OCI-LY7 (cell line): ENCODE data around the gene FRAS1. TPM values are rescaled to one million over a fixed set of nuclear protein-coding genes. Genes with fewer than 3 reads are reported as not detected.

Experiments
- BruUV-seq: library from RNA; stranded (reverse); fragments of 400-500 nt; replicated peaks from 2 replicates; lab custom pipeline; 2021; lab: Mats Ljungman, UMichigan
- CTCF ChIA-PET: fragments of 300-600 bp; sonication (Branson Sonifier 250); formaldehyde crosslinking; loops from one replicate; lab custom pipeline; 2022; ENCODE audit warnings: antibody characterized with exemption; ENCODE audit not compliant: unreplicated experiment; lab: Charles Lee
- POLR2A ChIA-PET: fragments of 300-600 bp; sonication (Branson Sonifier 250); formaldehyde crosslinking; loops from one replicate; lab custom pipeline; 2022; ENCODE audit warnings: antibody characterized with exemption; lab: Charles Lee
- DNase-seq: peaks from one replicate; pipeline ENCODE4 v3.0.0-alpha.2; 2015; ENCODE audit warnings: low spot score
- H2AFZ ChIP-seq: fragments of 200-600 bp; sonication (generic), shearing (Covaris generic); 2 replicates; pipeline ENCODE4 v1.6.1; 2014; ENCODE audit warnings: mild to moderate bottlenecking, antibody characterized with exemption, low read length, moderate library complexity
- H3K27ac ChIP-seq: fragments of 200-600 bp; sonication (generic); 2 replicates; pipeline ENCODE4 v1.5.1; 2014; ENCODE audit warnings: mixed run types, low read depth, mild to moderate bottlenecking, moderate library complexity, low read length, inconsistent platforms; ENCODE audit not compliant: poor library complexity, severe bottlenecking
- H3K36me3 ChIP-seq: fragments of 200-600 bp; sonication (generic); 2 replicates; pipeline ENCODE4 v1.6.1; 2014; ENCODE audit warnings: mild to moderate bottlenecking, antibody characterized with exemption, low read length, moderate library complexity, mixed read lengths; ENCODE audit not compliant: insufficient read depth
- H3K4me1 ChIP-seq: fragments of 200-600 bp; sonication (generic); 2 replicates; pipeline ENCODE4 v1.5.1; 2014; ENCODE audit warnings: mild to moderate bottlenecking, low read length; ENCODE audit not compliant: insufficient read depth, poor library complexity, severe bottlenecking
- H3K4me2 ChIP-seq: fragments of 200-600 bp; sonication (generic); 2 replicates; pipeline ENCODE4 v1.6.1; 2014; ENCODE audit warnings: mild to moderate bottlenecking, low read length
- H3K4me3 ChIP-seq: fragments of 200-600 bp; sonication (generic); 2 replicates; pipeline ENCODE4 v1.5.1; 2014; ENCODE audit warnings: mild to moderate bottlenecking, low read depth, low read length; ENCODE audit not compliant: poor library complexity, severe bottlenecking
- H3K79me2 ChIP-seq: fragments of 200-600 bp; sonication (generic); 2 replicates; pipeline ENCODE4 v1.6.1; 2016; ENCODE audit warnings: low read depth, mild to moderate bottlenecking, low read length, moderate library complexity, mixed read lengths; ENCODE audit not compliant: insufficient read depth
- H3K9me2 ChIP-seq: fragments of 200-600 bp; sonication (generic); 2 replicates; pipeline ENCODE4 v1.6.1; 2016; ENCODE audit warnings: mild to moderate bottlenecking, low read length, mixed read lengths; ENCODE audit not compliant: insufficient read depth
- H3K9me3 ChIP-seq: fragments of 200-600 bp; sonication (generic); 2 replicates; pipeline ENCODE4 v1.6.1; 2014; ENCODE audit warnings: mild to moderate bottlenecking, mixed run types, low read length, mixed read lengths
- H4K20me1 ChIP-seq: fragments of 200-600 bp; sonication (generic); 2 replicates; pipeline ENCODE4 v1.6.1; 2014; ENCODE audit warnings: mild to moderate bottlenecking, antibody characterized with exemption, low read length, moderate library complexity, mixed read lengths; ENCODE audit not compliant: insufficient read depth
- CTCF ChIP-seq: fragments of 200-600 bp; sonication (generic); conservative IDR thresholded peaks from 2 replicates; pipeline ENCODE4 v1.5.1; 2014; ENCODE audit warnings: mild to moderate bottlenecking, antibody characterized with exemption, low read length, moderate library complexity, mixed read lengths
- EZH2phosphoT487 ChIP-seq: fragments of 200-600 bp; sonication (generic); IDR thresholded peaks from 2 replicates; pipeline ENCODE4 v1.6.1; 2018; ENCODE audit warnings: low read depth, borderline replicate concordance, mild to moderate bottlenecking, mixed run types, antibody characterized with exemption, low read length, moderate library complexity, mixed read lengths
- intact Hi-C: fragments of 100-400 bp; cut with micrococcal nuclease; formaldehyde crosslinking; loops from one replicate; pipeline ENCODE4 v1.10.0; 2022; ENCODE audit not compliant: unreplicated experiment
- total RNA-seq, 2 experiments: library from RNA; depleted of rRNA in 1 of 2; stranded (reverse); fragments of >200 nt in 1 of 2; shearing (Covaris generic) in 1 of 2; gene quantifications; 2 replicates each; pipeline ENCODE4 v1.2.3, GENCODE V29; 2014 to 2022

Gene FRAS1
- total RNA-seq, 2 experiments from 2014 or later = 0.19 to 0.30 TPM

- Histone ChIP-seq H3K36me3 (no peaks in the 10 kb centered on the region), H3K9me3 (no peaks in the 10 kb centered on the region), H3K4me2 (no peak overlapping the region), H4K20me1 (no peaks in the 10 kb centered on the region), H3K27ac (no peak overlapping the region), H3K9me2 (no peaks in the 10 kb centered on the region), H3K4me1 (no peaks in the 10 kb centered on the region), H3K79me2 (no peaks in the 10 kb centered on the region), H3K4me3 (no peak overlapping the region), H2AFZ (no peak overlapping the region)
- intact Hi-C loops = no loop called here
- TF ChIP-seq CTCF = no peak
- TF ChIP-seq EZH2phosphoT487 = no peak
- BruUV-seq = no TSS peak
- CTCF ChIA-PET = no interaction called here
- POLR2A ChIA-PET = no interaction called here
- DNase-seq = no peak
These were observed 160.4 kb downstream of the FRAS1 start for GRCh38 chr4:78217557-78217956.

GRCh38 chr4:78218260-78218659, 161.1 kb downstream of the FRAS1 start:
- ChIA-PET CTCF (no interaction called here), POLR2A (no interaction called here)
- Histone ChIP-seq H4K20me1 (no peaks in the 10 kb centered on the region), H3K36me3 (no peaks in the 10 kb centered on the region), H3K9me2 (no peaks in the 10 kb centered on the region), H3K4me3 (no peak overlapping the region), H2AFZ (no peak overlapping the region), H3K27ac (no peak overlapping the region), H3K79me2 (no peaks in the 10 kb centered on the region), H3K4me2 (no peak overlapping the region), H3K9me3 (no peaks in the 10 kb centered on the region), H3K4me1 (no peaks in the 10 kb centered on the region)
- intact Hi-C loops = no loop called here
- no peak for TF ChIP-seq EZH2phosphoT487
- TF ChIP-seq CTCF = no peak
- no TSS peak for BruUV-seq
- DNase-seq = no peak

GRCh38 chr4:78219825-78220224, 162.7 kb downstream of the FRAS1 start:
- intact Hi-C loops = no loop called here
- H3K36me3 ChIP-seq = no peaks in the 10 kb centered on the region
- H3K9me3 ChIP-seq = no peaks in the 10 kb centered on the region
- BruUV-seq = no TSS peak
- H2AFZ ChIP-seq = no peak overlapping the region
- no peaks in the 10 kb centered on the region for H3K4me1 ChIP-seq
- no peak overlapping the region for H3K27ac ChIP-seq
- TF ChIP-seq CTCF = no peak
- TF ChIP-seq EZH2phosphoT487 = no peak
- H3K9me2 ChIP-seq = no peaks in the 10 kb centered on the region
- DNase-seq = no peak
- H4K20me1 ChIP-seq = no peaks in the 10 kb centered on the region
- POLR2A ChIA-PET = no interaction called here
- H3K4me3 ChIP-seq = no peak overlapping the region
- no peak overlapping the region for H3K4me2 ChIP-seq
- CTCF ChIA-PET = no interaction called here
- no peaks in the 10 kb centered on the region for H3K79me2 ChIP-seq
